GM23338 (cell line): ENCODE measurements around the gene ANKRD44. TPM values are rescaled to one million over a fixed set of nuclear protein-coding genes. Genes with fewer than 3 reads are reported as not detected.

Source experiments
- ATAC-seq: fragments of 200-7000 bp; cut with Tn5 transposase; 3 replicates; pipeline ENCODE4 v1.9.1; 2020
- DNase-seq: peaks from one replicate; pipeline ENCODE4 v3.0.0-alpha.2; 2015; ENCODE audit warnings: low spot score
- H2AFZ ChIP-seq: fragments of 200-600 bp; sonication (generic); 2 replicates; pipeline ENCODE4 v1.8.0; 2016; ENCODE audit warnings: antibody characterized with exemption, mild to moderate bottlenecking, moderate library complexity
- H3F3A ChIP-seq: fragments of 200-600 bp; sonication (generic); replicated peaks from 2 replicates; pipeline ENCODE4 v1.8.0; 2017; ENCODE audit warnings: antibody characterized with exemption, mixed run types, low read depth
- H3K27ac ChIP-seq: fragments of 200-600 bp; sonication (generic); 2 replicates; pipeline ENCODE4 v1.6.1; 2016; ENCODE audit warnings: low read depth
- H3K27me3 ChIP-seq: fragments of 200-600 bp; sonication (generic); 2 replicates; pipeline ENCODE4 v1.8.0; 2016; ENCODE audit warnings: mild to moderate bottlenecking, mixed run types, moderate library complexity; ENCODE audit not compliant: insufficient read depth
- H3K36me3 ChIP-seq: fragments of 200-600 bp; sonication (generic); 2 replicates; pipeline ENCODE4 v1.8.0; 2016; ENCODE audit warnings: mild to moderate bottlenecking; ENCODE audit not compliant: insufficient read depth
- H3K4me1 ChIP-seq: fragments of 200-600 bp; sonication (generic); 2 replicates; pipeline ENCODE4 v1.8.0; 2016; ENCODE audit warnings: mild to moderate bottlenecking, moderate library complexity; ENCODE audit not compliant: insufficient read depth
- H3K4me2 ChIP-seq: fragments of 200-600 bp; sonication (generic); 2 replicates; pipeline ENCODE4 v1.7.1; 2017; ENCODE audit warnings: mixed run types
- H3K4me3 ChIP-seq: fragments of 200-600 bp; sonication (generic); 2 replicates; pipeline ENCODE4 v1.6.1; 2016; ENCODE audit warnings: mixed run types
- H3K79me2 ChIP-seq: fragments of 200-600 bp; sonication (generic); replicated peaks from 2 replicates; pipeline ENCODE4 v1.8.0; 2017; ENCODE audit warnings: mild to moderate bottlenecking; ENCODE audit not compliant: insufficient read depth
- H3K9me2 ChIP-seq: fragments of 200-600 bp; sonication (generic); 2 replicates; pipeline ENCODE4 v1.8.0; 2017; ENCODE audit not compliant: insufficient read depth
- H4K20me1 ChIP-seq: fragments of 200-600 bp; sonication (generic); replicated peaks from 2 replicates; pipeline ENCODE4 v1.8.0; 2017; ENCODE audit warnings: mild to moderate bottlenecking; ENCODE audit not compliant: insufficient read depth
- H3K27ac Mint-ChIP-seq: 2 replicates; pipeline ENCODE4 v1.8.0; 2020; ENCODE audit warnings: inconsistent platforms, mild to moderate bottlenecking, moderate library complexity, mixed read lengths
- H3K27me3 Mint-ChIP-seq: 3 replicates; pipeline ENCODE4 v1.8.0; 2022; ENCODE audit warnings: low read depth, mild to moderate bottlenecking, moderate library complexity, mixed read lengths, inconsistent platforms; ENCODE audit not compliant: insufficient read depth, poor library complexity
- H3K36me3 Mint-ChIP-seq: 3 replicates; pipeline ENCODE4 v1.8.0; 2021; ENCODE audit warnings: low read depth, mild to moderate bottlenecking, inconsistent platforms, moderate library complexity, mixed read lengths
- H3K4me1 Mint-ChIP-seq: 3 replicates; pipeline ENCODE4 v1.8.0; 2020; ENCODE audit warnings: mild to moderate bottlenecking, inconsistent platforms, mixed read lengths
- H3K4me3 Mint-ChIP-seq: 3 replicates; pipeline ENCODE4 v1.8.0; 2021; ENCODE audit warnings: moderate library complexity, mild to moderate bottlenecking, inconsistent platforms, mixed read lengths
- H3K9me3 Mint-ChIP-seq: 3 replicates; pipeline ENCODE4 v1.8.0; 2020; ENCODE audit warnings: moderate library complexity, mild to moderate bottlenecking, inconsistent platforms, mixed read lengths
- CREB1 ChIP-seq: fragments of 250-450 bp; sonication (Bioruptor Pico); IDR thresholded peaks from 2 replicates; pipeline ENCODE4 v1.5.0; 2020; ENCODE audit warnings: low read depth, mild to moderate bottlenecking, moderate library complexity
- CTCF ChIP-seq, 2 experiments: fragments of 200-600 bp in 1 of 2; sonication (generic) in 1 of 2; conservative IDR thresholded peaks; 2 replicates each; pipeline versions ENCODE4 v1.5.1 to v1.6.1; 2016 to 2017; ENCODE audit warnings: antibody characterized with exemption in 2 of 2, low read depth in 2 of 2, mild to moderate bottlenecking in 2 of 2, moderate library complexity in 1 of 2
- ETS1 ChIP-seq: IDR thresholded peaks from 2 replicates; pipeline ENCODE4 v1.6.1; 2016; ENCODE audit warnings: antibody characterized with exemption
- EZH2 ChIP-seq: fragments of 200-600 bp; sonication (generic); IDR thresholded peaks from one replicate; pipeline ENCODE4 v1.8.0; 2017; ENCODE audit warnings: antibody characterized with exemption, mild to moderate bottlenecking, low read depth; ENCODE audit not compliant: unreplicated experiment
- EZH2phosphoT487 ChIP-seq: fragments of 200-600 bp; sonication (generic); IDR thresholded peaks from one replicate; pipeline ENCODE4 v1.8.1; 2018; ENCODE audit warnings: antibody characterized with exemption; ENCODE audit not compliant: unreplicated experiment
- JUNB ChIP-seq: IDR thresholded peaks from one replicate; pipeline ENCODE4 v1.6.1; 2016; ENCODE audit warnings: antibody characterized with exemption; ENCODE audit not compliant: unreplicated experiment
- NANOG ChIP-seq: IDR thresholded peaks from 2 replicates; pipeline ENCODE4 v1.6.1; 2016; ENCODE audit warnings: antibody characterized with exemption, borderline replicate concordance
- POLR2AphosphoS5 ChIP-seq: IDR thresholded peaks from 2 replicates; pipeline ENCODE4 v1.6.1; 2016; ENCODE audit warnings: antibody characterized with exemption, low read depth
- STAT1 ChIP-seq: IDR thresholded peaks from one replicate; pipeline ENCODE4 v1.6.1; 2016; ENCODE audit warnings: antibody characterized with exemption; ENCODE audit not compliant: unreplicated experiment
- ZNF114 ChIP-seq: fragments of 250-450 bp; sonication (Bioruptor Pico); IDR thresholded peaks from 2 replicates; pipeline ENCODE4 v1.5.0; 2020; ENCODE audit warnings: mild to moderate bottlenecking, moderate library complexity
- ZNF462 ChIP-seq: fragments of 250-450 bp; sonication (Bioruptor Pico); IDR thresholded peaks from 2 replicates; pipeline ENCODE4 v1.5.0; 2020; ENCODE audit warnings: mild to moderate bottlenecking, moderate library complexity
- polyA plus RNA-seq: library from polyadenylated mRNA; unstranded; fragments of >200 nt; fragmentation: Nextera tagmentation; extraction: Ambion mirVana; gene quantifications from 2 replicates; pipeline ENCODE4 v1.2.1, GENCODE V29; 2016
- total RNA-seq: library from RNA; depleted of rRNA; stranded (reverse); fragments of >200 nt; shearing (Covaris generic); gene quantifications from 2 replicates; pipeline ENCODE4 v1.2.3, GENCODE V29; 2014

The ANKRD44 gene
- total and polyA plus RNA-seq, 2 experiments from 2014 or later = 0.44 to 0.56 TPM

GRCh38 chr2:197045115-197045514 lies 265.5 kb downstream of the ANKRD44 start:
- no peak overlapping the region for H3K27ac ChIP-seq
- H4K20me1 ChIP-seq = no peaks in the 10 kb centered on the region
- no peak overlapping the region for H3K4me2 ChIP-seq
- H3K4me3 ChIP-seq = no peak overlapping the region
- TF ChIP-seq ZNF462 (CRISPR knock-in tag) (no peak), CTCF (conservative IDR thresholded peaks at IDR 0.05; ENCODE audit: low read depth in 2 of 2) (no peak), CREB1 (CRISPR knock-in tag) (no peak), JUNB (no peak), STAT1 (no peak), ZNF114 (CRISPR knock-in tag) (no peak), ETS1 (no peak), NANOG (no peak), EZH2phosphoT487 (no peak), POLR2AphosphoS5 (no peak), EZH2 (no peak)
- H3K79me2 ChIP-seq = no peaks in the 10 kb centered on the region
- H3K27me3 ChIP-seq = no peaks in the 10 kb centered on the region
- ATAC-seq (no peak), DNase-seq (no peak)
- Mint-ChIP-seq H3K27me3 (no peaks in the 10 kb centered on the region), H3K36me3 (no peaks in the 10 kb centered on the region), H3K4me1 (peaks cover 8% of the 10 kb centered on the region; the same call in 2 of the 3 replicates), H3K27ac (no peak overlapping the region; the same call in 1 of the 2 replicates), H3K4me3 (no peak overlapping the region), H3K9me3 (no peaks in the 10 kb centered on the region)
- no peaks in the 10 kb centered on the region for H3K4me1 ChIP-seq
- H3K36me3 ChIP-seq = no peaks in the 10 kb centered on the region
- H3F3A ChIP-seq = no peaks in the 10 kb centered on the region
- no peak overlapping the region for H2AFZ ChIP-seq
- H3K9me2 ChIP-seq = no peaks in the 10 kb centered on the region
